HG03520 (cell line): ENCODE measurements around the gene CADPS.

Source experiments
- ATAC-seq: cut with Tn5 transposase; IDR thresholded peaks from one replicate; pipeline ENCODE4 v1.9.1; 2021; ENCODE audit warnings: mild to moderate bottlenecking, moderate library complexity; ENCODE audit not compliant: unreplicated experiment

The CADPS gene

DNA sequence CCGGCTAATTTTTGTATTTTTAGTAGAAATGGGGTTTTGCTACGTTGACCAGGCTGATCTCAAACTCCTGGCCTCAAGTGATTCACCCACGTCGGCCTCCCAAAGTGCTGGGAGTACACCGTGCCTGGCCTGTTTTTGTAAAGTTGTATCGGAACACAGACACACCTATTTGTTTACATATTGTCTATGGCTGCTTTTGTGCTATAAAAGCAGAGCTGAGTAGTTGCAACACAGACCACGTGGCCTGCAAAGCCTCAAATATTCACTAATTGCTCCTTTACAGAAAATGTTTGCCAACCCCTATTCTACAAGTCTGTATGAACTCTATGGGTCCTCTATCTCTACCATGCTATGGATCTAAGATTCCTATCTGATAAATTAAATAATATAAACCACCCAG is 175.5 kb downstream of the CADPS start:
- ATAC-seq = no peak

DNA sequence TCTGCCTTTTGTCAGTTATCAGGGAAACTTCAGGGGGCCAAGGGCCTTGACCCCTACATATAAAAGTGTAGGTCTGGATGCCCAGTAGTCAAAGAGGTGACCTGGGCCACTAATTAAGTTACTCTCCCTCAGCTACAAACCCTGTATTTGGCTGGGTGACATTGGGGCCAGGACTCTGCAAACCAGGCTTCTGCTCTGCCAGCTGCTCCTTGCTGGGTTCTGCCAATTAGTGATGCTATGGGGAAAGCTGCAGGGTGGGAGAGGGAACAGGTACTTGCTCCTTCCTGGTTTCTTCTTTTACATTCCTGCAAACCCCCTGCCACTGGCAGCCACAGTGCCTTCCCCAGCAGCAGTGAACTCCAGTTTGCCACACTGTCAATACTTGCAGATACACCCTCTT is 179.2 kb downstream of the CADPS start:
- no peak for ATAC-seq

DNA sequence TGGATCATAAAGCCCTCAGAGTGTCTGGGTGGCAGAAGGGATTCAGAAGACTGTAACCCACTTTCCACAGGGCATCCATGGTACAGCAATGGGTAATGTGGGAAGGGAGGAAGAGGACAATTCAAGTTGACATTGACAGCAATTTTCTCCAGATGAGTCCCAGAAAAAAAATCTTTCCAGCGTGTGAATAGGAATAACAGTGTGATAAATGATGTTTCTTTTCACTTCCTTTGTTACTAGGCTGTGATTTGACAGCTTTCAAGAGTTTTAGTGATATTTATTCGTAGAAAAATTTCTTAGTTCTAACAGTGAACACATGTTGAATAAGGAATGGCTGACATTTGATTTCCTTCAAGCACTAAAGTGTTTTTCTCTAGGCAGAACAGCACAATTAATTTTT is 186.4 kb downstream of the CADPS start:
- ATAC-seq = no peak

DNA sequence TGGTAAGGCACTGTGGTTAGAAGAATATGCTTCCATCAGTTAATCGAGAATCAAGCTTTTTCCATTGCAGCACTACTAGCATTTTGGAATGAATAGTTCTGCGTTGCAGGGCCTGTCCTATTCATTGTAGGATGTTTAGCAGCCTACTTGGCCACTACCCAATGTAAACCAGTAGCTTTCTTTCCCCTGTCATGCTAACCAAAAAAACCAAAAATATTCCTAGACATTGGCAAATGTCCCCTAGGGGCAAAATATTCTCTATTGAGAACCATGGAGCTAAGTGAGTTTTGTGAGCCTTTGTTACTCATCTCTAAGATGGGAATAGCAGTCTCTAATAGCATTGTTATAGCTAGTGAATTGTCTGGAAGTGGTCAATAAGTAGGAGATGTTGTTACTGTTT is 187.2 kb downstream of the CADPS start:
- ATAC-seq = no peak

DNA sequence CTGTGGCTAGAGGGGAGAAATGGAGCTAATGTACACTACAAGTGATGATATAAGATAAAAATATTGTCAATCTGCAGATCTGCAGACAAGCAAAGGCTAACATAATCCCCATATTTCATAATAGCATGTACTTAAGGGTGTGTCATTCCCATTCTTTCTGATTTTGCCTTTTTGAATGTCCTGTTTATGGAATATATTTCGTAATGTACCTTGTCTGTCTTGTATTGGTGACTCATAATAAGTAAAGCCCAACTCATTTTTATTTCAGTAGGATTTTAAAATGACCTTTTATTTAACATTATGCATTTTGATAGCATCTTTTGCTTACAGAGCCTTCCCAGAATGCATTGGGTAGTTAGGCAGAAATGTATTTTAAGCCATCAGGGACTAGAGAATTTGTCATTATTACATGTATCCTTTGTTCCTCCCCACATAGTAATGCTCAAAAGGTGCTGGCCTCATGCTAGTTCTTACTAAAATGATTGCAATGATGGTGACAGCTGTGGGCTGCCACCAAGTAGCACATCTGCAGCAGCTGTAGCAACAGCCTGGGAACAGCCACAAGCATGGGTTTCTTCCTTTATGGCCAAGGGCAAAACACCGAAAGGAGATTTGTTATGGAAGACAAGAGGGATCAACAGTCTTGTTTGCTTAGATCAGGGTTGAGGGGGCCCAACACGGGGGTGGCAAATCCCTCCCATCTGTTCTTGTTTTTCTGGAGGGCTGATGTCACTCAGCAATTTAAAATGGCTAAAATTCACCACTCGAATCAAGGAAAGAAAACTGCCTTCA is 188.5 kb downstream of the CADPS start:
- ATAC-seq = no peak

DNA sequence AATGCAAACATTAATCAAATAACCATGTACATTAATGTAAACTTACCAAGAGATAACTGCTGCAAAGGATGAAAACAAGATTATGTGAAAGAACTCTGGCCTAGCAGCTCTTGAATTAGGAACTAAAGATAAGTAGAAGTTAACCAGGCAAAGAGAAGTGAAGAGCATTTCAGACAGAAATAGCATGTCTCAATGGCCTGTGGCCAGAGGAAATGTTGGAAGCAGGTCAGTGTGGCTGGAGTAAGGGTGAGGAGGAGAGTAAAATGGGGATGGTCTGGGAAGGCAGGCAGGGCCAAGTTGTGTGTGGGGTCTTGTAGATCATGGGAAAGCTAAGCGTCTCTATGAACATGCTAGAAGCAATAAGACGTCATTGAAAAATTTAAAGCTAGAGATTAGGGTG is 192.4 kb downstream of the CADPS start:
- no peak for ATAC-seq

DNA sequence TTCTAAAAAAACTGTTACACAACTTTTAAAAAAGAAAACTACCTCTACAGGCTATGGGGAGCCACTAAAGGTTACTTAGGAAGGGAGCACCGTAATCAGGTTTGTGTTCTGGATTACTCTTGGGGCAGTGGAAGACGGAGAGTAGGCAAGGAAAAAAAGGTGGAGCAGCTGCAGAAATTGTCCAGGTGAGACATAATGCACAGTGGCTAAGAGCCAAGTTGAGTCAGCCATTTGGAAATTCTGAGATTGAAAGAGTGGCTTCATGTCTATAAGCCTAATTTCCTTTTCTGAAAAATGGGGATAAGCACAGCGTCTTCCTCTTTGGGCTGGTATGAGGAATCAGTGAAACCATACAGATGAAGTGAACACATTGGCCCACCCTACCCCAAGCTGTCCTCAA is 195.2 kb downstream of the CADPS start:
- no peak for ATAC-seq

DNA sequence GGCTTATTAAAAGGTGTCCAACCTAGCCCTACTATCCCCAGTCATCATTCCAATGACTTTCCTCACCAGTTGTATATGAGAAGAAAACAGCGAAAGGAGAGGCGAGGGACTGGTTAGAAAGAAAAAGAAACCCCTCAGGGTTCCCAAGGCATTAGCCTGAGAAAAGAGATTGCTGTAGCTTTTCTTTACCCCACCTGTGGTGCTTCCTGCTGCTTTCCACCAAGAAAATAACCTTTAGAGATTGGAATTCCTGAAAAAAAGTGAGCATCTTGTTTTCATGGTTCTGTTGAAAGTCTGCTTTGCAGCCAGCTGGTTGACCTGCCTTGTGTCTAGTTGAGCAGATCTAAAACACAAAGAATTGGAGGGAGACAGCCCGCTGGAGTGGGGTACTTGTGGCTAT is 196.4 kb downstream of the CADPS start:
- no peak for ATAC-seq

DNA sequence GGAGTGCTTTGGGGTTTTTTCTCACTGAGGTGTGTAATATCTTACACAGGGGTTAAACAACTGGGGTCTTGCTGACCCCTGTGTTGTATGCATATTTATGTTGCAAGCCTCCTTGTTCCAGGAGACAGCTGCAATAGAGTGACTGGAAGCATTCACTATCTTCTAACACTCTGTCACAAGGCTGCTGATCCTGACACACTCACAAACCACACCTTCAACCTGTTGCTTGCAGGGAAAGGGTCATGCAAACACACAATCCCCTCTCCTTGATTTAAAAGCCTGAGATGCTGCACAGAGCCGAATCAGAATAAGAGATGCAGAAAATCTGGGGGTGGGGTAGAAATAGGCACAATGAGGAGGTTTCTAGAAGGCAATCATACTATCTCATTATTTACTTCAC is 197.3 kb downstream of the CADPS start:
- no peak for ATAC-seq

DNA sequence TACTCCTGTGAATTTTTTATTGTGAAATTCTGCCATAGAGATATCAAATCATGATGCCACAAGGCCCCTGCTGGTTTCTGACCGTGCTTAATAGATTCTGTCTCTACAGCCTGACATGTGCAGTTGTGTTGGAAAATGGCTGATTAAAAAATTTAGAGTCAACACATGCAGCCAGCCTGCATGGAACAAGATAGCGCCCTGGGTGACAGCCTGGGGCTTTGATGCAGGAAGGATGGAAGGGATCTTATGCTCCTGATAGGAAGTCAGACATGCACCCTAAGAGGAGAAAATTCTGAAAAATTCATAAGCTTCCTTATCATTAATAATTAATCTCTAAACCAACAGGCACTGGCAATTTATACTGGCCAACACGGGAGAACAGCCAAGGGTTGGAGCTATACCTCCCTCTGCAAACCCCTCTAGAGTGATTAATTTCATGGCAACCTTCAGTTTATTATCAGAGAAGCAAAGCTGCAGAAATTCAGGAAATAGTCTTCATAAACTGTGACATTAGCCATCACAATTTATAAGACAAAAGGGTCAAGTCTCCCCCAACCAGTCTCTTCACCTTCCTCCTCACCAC is 198.4 kb downstream of the CADPS start:
- no peak for ATAC-seq

DNA sequence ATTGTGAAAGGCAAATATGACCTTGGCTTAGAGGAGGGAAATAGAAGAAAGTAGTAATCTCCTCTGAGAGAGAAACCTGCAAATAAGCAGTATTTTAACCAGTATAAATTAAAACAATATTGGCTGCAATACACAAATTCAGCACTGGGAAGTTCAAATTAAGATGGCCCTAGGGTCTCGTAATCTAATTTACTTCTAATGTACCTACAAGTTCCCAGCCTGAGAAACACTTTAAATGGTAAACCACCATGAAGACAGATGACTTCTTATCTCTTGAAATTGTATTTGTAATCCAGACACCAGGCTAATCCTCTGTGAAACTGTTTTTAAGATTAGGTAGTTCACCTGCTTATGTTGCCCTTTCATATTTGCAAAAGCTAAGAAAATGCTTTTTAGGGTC is 199.7 kb downstream of the CADPS start:
- ATAC-seq = no peak

DNA sequence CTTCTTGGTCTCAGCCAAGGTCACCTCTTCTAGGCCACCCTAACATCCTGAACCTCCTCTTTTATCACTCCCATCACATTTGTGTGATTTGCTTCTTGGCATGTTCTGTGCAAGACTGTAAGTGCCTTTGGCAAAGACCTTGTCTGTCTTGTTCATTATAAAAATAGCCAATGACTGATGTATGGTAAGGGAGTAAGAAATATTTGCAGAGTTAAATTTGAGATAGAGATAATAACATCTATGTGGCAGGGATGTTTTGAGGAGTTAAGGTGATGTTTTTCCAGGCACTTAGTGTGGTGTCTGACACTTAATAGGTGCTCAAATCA is 202.3 kb downstream of the CADPS start:
- ATAC-seq = no peak

DNA sequence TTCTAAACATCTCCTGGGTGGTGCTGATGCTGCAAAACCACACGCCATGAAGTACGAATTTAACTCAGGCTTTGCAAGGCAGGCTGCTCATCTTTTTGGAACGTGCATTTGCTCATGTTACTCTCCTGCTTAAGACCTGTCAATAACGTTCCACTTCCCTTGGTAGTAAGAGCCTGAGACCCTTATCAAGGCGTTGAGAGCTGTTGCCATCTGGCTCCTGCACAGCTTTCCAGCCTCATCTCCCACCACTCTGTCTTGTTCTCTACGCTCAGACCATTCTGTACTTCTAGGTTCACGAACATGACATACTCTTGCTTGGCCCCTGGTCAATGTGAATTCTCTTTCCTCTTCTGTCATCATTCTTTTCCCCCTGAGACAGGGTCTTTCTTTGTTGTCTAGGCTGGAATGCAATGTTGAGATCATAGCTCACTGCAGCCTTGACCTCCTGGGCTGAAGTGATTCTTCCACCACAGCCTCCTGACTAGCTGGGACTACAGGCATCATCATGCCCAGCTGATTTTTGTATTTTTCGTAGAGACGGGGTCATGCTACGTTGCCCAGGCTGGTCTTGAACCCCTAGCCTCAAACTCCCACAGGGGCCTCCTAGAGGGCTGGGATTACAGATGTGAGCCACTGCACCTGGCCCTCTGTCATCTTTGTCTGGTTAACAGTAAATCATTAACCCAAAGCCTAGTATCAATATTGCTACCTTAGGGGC is 202.8 kb downstream of the CADPS start:
- peak; percentile 69 for ATAC-seq

DNA sequence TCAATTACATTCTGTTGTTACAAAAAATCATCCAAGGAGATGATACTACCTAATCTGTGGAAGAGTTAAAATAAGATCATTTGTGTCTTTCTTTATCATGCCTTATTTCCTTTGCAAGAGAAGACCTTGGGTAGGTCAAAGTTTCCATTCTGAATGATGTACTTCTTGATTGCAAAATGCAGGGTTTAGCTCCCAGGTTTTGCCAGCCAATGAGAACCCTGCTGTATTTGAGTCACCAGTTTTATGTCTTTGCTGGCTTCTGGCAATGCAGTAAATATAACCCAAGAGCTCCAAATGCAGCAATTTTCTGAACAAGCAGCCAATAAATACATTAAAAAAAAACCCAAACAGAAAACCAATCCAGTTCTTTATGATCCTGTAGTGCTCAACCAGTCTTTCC is 204.9 kb downstream of the CADPS start:
- ATAC-seq = no peak

DNA sequence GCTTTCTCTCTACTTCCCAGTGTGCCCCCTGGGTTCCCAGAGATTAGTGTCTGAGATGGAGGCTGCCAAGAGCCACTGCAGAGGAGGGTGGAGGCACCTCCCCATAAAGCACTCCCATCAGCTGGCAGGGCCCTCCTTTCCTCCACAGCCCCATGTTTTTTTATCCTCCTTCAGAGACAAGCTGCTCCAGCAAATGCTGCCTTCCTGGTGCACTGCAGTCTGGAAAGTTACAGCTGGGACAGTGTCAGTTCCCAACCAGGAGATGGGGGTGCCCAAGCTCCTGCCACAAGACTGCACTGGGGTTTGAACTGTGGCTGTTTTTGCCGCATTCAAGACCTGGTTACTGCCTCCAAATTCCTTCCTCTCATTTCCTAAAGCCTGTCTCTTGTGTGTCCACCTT is 206.1 kb downstream of the CADPS start:
- ATAC-seq = no peak

DNA sequence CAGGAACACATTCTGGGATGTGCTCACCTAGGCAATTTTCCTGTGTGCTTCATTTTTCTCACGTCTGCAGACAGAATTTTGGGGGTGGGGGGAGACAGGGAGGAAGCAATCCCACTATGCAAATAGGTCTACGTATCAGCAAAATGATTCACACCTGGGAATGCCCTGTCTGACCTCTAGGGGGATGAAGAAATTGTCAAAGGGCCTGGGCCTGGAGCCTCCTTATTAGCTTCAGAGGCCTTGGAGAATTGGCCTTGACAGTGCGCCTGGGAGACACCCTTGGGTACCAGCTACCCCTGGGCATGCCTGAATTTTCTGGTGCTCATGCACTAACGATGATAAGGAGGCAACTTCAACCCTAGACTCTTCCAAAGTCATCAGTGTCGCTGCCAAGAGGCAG is 207.5 kb downstream of the CADPS start:
- peak; percentile 39 for ATAC-seq

DNA sequence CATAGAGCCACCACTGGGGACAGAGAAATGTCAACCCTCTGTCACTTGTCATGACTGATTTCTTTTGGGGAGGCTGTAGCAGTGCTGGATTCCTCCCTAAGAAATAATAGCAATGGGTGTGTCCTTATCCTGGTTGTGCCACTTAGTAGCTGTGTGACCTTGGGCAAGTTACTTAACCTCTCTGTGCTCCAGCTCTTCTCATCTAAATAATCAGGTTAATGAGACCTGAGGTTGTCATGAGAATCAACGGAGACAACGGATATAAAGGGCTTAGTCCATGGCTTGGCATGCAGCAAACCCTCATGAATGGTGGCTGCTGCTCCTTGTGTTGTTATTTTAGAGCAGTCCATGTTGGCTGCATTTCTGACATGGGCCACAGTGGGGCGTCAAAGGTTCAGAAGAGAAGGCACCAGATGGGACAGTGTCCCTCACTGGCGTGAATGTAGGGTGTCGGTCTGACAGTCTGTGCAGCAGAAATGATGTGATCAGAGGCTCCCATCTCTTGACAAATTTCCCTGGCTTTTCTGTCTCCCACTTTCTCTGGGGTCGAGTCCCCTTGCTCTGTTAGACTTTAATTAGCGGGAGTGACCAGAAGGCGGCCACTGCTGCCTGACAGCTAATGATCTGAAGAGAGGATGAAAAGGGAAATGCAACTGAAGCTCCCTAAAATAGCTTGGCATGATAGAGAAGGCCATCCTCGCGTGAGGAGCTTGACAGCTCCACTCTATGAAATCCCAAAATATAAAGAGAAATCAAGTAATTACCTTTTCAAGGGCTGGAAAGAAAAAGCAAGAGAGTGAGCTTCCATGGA is 209.4 kb downstream of the CADPS start:
- ATAC-seq = peak; percentile 83

DNA sequence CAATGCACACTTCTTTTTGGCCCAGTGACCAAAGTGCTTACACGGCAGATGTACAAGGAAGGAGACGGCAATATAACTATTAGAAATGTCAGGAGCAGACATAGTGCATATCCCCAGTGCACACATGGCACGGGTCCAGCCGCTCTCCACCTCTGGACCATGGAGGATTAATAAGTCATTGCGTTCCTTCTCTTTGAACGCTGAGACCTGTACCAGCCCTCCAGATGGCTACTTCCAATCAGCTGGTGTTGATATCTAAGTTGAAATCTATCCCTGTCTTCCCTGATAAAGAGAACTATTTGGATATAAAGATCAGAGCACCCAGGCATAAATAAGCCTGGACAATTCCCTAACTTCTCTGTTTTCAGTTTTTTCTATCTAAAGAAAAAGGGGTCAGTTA is 212.5 kb downstream of the CADPS start:
- ATAC-seq = no peak

DNA sequence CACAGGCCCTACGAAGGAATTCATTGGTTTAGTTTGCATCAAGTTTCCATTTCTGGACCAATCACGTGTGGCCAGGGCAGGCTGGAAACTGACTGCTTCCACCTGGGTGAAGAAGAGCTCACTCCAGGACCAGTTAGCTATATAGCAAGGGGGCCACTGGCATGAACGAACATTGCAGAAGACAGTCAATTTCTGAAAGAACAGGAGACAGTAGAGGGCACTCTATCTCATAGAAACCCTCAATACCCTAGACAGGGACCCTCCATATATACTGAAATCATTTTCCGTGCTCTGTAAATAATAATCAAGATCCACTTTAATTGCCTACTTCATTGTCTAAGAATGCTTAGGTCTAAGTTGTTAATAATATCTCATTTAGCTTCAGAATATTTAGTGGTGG is 215.6 kb downstream of the CADPS start:
- no peak for ATAC-seq

DNA sequence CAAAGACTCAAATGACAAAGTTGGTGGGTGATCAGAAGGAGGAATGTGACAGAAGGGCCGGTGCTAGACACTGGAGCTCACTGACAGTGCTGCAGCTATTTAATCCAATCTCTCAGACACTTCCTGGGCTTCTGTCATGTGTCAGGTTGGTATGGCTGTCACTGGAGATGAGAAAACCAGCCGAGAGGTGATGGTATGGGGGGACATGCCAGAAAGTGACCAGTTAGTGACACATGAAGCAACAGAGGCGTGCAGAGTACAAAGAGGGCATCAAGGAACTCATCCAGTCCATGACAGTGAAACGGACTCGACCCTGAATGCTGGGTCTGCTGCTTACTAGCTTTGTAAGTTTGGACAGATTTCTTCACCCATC is 219.5 kb downstream of the CADPS start:
- ATAC-seq = no peak

DNA sequence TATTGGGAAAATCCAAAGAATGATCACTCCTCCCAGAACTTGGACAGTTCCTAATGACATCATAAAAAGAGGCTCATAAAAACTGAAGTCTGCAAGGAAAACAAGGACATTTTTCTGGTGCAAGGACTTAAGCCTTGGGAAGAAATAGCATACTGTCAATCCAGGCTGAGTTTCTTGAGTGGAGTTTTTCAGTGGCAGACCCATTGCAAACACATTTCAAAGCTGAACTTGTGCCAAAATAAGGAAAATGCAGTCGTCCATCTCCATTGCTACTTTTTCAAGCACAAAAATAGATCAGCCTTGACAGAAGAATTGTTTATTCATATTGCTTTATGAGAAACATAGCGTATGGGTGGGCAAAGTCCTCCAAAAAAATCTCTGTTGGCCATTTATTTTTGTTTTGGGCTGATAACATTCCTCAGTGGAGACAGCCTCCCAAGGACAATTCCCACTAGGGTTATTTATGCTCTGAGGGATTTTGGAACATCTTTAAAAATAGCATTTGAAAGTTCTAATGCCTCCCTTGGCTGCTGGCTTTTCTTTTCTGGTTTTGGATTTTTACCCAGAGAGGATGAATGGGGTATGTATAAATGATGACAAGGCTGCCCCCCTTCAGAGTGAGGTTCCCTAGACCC is 220.0 kb downstream of the CADPS start:
- no peak for ATAC-seq
